DND-41 (cell line): Measurements from ENCODE around the gene MEAK7.

Experiments
- ATAC-seq: fragments of 200-7000 bp; cut with Tn5 transposase; 3 replicates; pipeline ENCODE4 v1.9.1; 2021; ENCODE audit warnings: low read depth; ENCODE audit not compliant: insufficient read depth
- DNase-seq: peaks from one replicate; pipeline ENCODE4 v3.0.0-alpha.2; 2020
- H2AFZ ChIP-seq: 2 replicates; pipeline ENCODE4 v1.6.0; 2012; ENCODE audit warnings: low read depth, low read length
- H3K27ac ChIP-seq: 2 replicates; pipeline ENCODE4 v1.5.1; 2012; ENCODE audit warnings: low read length, inconsistent platforms
- H3K27me3 ChIP-seq: fragments of 200-600 bp; sonication (generic); 2 replicates; pipeline ENCODE4 v1.6.0; 2012; ENCODE audit warnings: low read length, mild to moderate bottlenecking, inconsistent platforms; ENCODE audit not compliant: insufficient read depth, poor library complexity
- H3K36me3 ChIP-seq: 2 replicates; pipeline ENCODE4 v1.5.1; 2012; ENCODE audit warnings: low read length, inconsistent platforms; ENCODE audit not compliant: insufficient read depth
- H3K4me1 ChIP-seq: 2 replicates; pipeline ENCODE4 v1.5.1; 2012; ENCODE audit warnings: mild to moderate bottlenecking, low read length; ENCODE audit not compliant: insufficient read depth
- H3K4me2 ChIP-seq: 2 replicates; pipeline ENCODE4 v1.6.0; 2012; ENCODE audit warnings: mild to moderate bottlenecking, moderate library complexity, low read length, inconsistent platforms; ENCODE audit not compliant: insufficient read depth
- H3K4me3 ChIP-seq, 2 experiments: fragments of 200-600 bp in 1 of 2; shearing (Covaris generic) in 1 of 2; 2 replicates each; pipeline ENCODE4 v1.5.1; 2012 to 2016; ENCODE audit warnings: inconsistent platforms in 2 of 2, low read length in 2 of 2, mild to moderate bottlenecking in 2 of 2, low read depth in 1 of 2, moderate library complexity in 1 of 2
- H3K79me2 ChIP-seq: 2 replicates; pipeline ENCODE4 v1.6.0; 2012; ENCODE audit warnings: low read length, inconsistent platforms; ENCODE audit not compliant: insufficient read depth
- H3K9ac ChIP-seq: 2 replicates; pipeline ENCODE4 v1.6.0; 2012; ENCODE audit warnings: low read depth, mild to moderate bottlenecking, inconsistent platforms, low read length, moderate library complexity
- H3K9me3 ChIP-seq: 2 replicates; pipeline ENCODE4 v1.5.1; 2012; ENCODE audit warnings: low read length, moderate library complexity, mild to moderate bottlenecking, inconsistent platforms; ENCODE audit not compliant: insufficient read depth, severe bottlenecking
- H4K20me1 ChIP-seq: 2 replicates; pipeline ENCODE4 v1.6.0; 2012; ENCODE audit warnings: low read length; ENCODE audit not compliant: insufficient read depth
- EZH2 ChIP-seq: IDR thresholded peaks from 3 replicates; pipeline ENCODE4 v1.6.1; 2012; ENCODE audit warnings: borderline replicate concordance, low read depth, mild to moderate bottlenecking, moderate library complexity, low read length, inconsistent platforms; ENCODE audit not compliant: severe bottlenecking
- TF ChIP-seq, protein P1 (sequence below): IDR thresholded peaks from 2 replicates; pipeline ENCODE4 v1.5.1; 2012; ENCODE audit warnings: borderline replicate concordance, low read length, moderate library complexity, mild to moderate bottlenecking; ENCODE audit not compliant: poor library complexity, severe bottlenecking; ENCODE audit errors: extremely low read depth

The MEAK7 gene

DNA sequence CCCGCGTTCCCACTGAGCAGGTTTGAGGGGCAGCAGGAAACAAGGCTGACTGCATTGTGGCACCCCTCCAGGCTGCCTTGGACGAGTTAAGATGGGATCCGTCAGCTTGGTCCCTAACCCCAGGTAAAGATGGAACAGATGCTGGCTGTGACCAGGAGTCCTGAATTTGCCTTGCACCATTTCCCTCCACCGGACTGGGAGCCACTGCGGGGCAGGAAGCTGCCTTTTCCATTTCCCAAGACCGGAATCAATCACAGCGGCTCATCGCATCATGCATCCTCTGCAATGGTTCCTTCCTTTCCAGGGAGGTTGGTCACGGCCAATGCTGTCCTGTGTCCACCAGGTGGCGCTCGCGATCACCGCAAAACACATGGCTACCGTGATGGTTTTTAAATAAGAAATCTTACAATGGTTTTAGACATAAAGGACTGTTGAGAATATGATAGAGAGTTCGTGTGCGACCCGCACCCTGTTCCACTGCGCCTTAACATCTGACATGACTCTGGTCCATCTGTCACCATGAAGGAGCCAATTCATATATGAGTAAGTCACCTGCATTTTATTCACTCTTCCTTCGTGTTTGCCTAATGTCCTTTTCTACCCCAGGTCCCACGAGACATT is 6.8 kb upstream of the MEAK7 start:
- Histone ChIP-seq H3K9me3 (no peaks in the 10 kb centered on the region), H3K9ac (no peak overlapping the region), H2AFZ (no peak overlapping the region), H3K4me3 (no peak overlapping the region), H3K27ac (no peak overlapping the region), H3K4me1 (peaks cover 1% of the 10 kb centered on the region; the same call in 1 of the 2 replicates), H3K79me2 (no peaks in the 10 kb centered on the region), H3K4me2 (0 out of 2 replicates have a peak overlapping the region, but pooled peaks have one; percentile 12), H3K36me3 (no peaks in the 10 kb centered on the region), H4K20me1 (0 out of 2 replicates have a peak, but pooled peaks cover 3% of the 10 kb centered on the region), H3K27me3 (no peaks in the 10 kb centered on the region)
- peak; percentile 73 for DNase-seq
- peak; percentile 87 for ATAC-seq
- TF ChIP-seq, protein P1, sequence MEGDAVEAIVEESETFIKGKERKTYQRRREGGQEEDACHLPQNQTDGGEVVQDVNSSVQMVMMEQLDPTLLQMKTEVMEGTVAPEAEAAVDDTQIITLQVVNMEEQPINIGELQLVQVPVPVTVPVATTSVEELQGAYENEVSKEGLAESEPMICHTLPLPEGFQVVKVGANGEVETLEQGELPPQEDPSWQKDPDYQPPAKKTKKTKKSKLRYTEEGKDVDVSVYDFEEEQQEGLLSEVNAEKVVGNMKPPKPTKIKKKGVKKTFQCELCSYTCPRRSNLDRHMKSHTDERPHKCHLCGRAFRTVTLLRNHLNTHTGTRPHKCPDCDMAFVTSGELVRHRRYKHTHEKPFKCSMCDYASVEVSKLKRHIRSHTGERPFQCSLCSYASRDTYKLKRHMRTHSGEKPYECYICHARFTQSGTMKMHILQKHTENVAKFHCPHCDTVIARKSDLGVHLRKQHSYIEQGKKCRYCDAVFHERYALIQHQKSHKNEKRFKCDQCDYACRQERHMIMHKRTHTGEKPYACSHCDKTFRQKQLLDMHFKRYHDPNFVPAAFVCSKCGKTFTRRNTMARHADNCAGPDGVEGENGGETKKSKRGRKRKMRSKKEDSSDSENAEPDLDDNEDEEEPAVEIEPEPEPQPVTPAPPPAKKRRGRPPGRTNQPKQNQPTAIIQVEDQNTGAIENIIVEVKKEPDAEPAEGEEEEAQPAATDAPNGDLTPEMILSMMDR, result peak; percentile 99
- no peak for TF ChIP-seq EZH2

DNA sequence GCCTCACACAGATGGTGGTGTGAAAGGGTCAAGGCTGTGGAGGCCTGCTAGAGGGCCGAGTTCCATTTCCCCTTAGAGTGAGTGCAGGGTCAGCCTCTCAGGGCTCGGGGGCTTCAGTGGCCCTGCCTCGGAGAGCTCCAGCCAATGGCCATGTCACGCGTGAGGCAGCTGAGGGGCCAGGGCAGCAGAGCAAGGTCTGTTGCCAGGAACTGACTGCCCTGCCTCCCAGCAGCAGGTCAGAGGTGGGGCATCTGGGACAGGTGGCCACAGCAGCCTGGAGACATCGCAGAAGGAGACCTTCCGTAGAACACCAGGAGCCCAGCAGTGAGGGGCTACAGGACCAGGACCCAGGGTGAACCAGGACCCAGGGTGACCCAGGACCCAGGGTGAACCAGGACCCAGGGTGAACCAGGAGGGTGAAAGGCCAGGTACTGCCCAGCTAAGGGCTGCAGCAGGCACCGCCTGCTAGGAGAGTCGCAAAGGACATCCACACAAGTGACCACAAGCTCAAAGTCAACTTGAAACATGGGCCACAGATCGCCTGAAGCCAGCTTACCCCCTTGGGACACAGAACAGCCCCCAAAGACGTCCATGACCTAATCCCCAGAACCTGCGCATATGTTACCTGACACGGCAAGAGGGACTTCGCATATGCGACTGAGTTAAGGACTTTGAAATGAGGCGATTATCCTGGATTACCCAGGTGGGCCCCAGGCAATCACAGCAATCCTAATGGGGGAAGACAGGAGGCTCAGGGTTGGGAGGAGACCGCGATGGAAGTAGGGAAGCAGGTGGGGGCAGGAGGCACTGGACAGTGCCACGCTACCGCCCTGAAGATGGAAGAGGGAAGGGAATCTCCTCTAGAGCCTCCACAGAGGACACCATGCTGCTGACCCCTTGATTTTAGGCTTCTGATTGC is 4.8 kb upstream of the MEAK7 start:
- Histone ChIP-seq H3K36me3 (no peaks in the 10 kb centered on the region), H3K27ac (no peak overlapping the region), H3K79me2 (no peaks in the 10 kb centered on the region), H3K9ac (no peak overlapping the region), H3K4me3 (no peak overlapping the region), H2AFZ (no peak overlapping the region), H4K20me1 (0 out of 2 replicates have a peak, but pooled peaks cover 3% of the 10 kb centered on the region), H3K9me3 (no peaks in the 10 kb centered on the region), H3K27me3 (no peaks in the 10 kb centered on the region), H3K4me1 (peaks cover 18% of the 10 kb centered on the region), H3K4me2 (no peak overlapping the region)
- DNase-seq (no peak), ATAC-seq (no peak)
- TF ChIP-seq, protein P1, result no peak
- TF ChIP-seq EZH2, result no peak

- Histone ChIP-seq H3K4me3 (no peak overlapping the region), H3K9me3 (no peaks in the 10 kb centered on the region), H3K79me2 (no peaks in the 10 kb centered on the region), H4K20me1 (0 out of 2 replicates have a peak, but pooled peaks cover 3% of the 10 kb centered on the region), H3K4me2 (no peak overlapping the region), H2AFZ (no peak overlapping the region), H3K4me1 (peaks cover 25% of the 10 kb centered on the region), H3K36me3 (no peaks in the 10 kb centered on the region), H3K9ac (no peak overlapping the region), H3K27me3 (no peaks in the 10 kb centered on the region), H3K27ac (no peak overlapping the region)
- ATAC-seq, result no peak
- TF ChIP-seq EZH2, result no peak
- TF ChIP-seq, protein P1, result no peak
- DNase-seq, result peak; percentile 15
These were observed 4.0 kb upstream of the MEAK7 start for GRCh38 chr16:84508502-84508901.
